ENCODE data around the gene PHF2.
A peak's percentile ranks its signal among the peaks of the same experiment; 100 is the strongest.

PHF2 gene

DNA sequence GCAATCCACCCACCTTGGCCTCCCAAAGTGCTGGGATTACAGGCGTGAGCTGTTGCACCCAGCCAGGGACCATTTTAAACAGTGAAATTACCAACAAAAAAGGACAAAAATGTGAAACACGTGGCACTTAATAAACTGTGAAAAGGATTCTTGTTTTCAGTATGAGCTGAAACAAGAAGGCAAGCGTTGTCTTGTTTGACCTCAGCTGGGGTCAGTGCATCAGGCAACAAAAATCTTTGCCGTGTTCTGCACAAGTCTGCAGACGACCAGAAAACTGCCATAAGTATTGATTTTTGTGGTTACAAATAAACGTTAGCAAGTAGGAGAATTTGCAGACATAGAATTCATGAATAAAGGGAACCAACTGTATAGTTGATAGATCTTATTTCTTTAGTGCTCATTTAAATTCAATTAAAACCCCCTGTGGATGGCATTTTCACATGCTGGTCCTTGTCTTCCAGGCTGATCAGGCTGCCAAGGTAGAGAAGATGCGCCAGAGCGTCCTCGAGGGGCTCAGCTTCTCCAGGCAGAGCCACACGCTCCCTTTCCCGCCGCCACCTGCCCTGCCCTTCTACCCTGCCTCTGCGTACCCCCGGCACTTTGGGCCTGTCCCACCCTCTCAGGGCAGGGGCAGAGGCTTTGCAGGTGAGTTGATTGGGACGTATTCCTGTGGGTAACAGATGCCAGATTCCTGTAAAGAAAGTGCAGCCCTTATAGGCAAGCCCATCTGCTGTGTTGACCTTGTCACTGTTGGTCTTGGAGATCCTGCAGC lies 18.8 kb upstream of the PHF2 start:
- TF ChIP-seq, protein P1, sequence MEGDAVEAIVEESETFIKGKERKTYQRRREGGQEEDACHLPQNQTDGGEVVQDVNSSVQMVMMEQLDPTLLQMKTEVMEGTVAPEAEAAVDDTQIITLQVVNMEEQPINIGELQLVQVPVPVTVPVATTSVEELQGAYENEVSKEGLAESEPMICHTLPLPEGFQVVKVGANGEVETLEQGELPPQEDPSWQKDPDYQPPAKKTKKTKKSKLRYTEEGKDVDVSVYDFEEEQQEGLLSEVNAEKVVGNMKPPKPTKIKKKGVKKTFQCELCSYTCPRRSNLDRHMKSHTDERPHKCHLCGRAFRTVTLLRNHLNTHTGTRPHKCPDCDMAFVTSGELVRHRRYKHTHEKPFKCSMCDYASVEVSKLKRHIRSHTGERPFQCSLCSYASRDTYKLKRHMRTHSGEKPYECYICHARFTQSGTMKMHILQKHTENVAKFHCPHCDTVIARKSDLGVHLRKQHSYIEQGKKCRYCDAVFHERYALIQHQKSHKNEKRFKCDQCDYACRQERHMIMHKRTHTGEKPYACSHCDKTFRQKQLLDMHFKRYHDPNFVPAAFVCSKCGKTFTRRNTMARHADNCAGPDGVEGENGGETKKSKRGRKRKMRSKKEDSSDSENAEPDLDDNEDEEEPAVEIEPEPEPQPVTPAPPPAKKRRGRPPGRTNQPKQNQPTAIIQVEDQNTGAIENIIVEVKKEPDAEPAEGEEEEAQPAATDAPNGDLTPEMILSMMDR (conservative IDR thresholded peaks at IDR 0.05; ENCODE audit: low read length) = no peak
- no peak for DNase-seq (ENCODE audit: low read depth)

DNA sequence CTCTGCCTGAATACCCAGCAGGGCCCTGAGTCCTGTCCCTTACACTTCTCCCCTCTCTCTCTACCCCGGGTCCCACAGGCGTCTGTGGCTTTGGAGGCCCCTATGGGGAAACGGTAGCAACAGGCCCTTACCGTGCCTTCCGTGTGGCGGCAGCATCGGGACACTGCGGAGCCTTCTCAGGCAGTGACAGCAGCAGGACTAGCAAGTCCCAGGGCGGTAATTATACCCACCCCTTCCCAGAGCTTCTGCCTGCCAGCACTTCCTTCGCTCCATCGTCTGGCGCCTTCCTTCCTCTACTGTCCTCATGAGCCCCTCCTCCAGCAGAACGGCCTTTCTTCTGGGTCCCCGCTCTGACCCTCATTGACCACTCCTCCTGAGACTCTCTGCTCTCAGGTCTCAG lies 17.9 kb upstream of the PHF2 start:
- no peak overlapping the region for H3K4me3 ChIP-seq (ENCODE audit: low read length)
- DNase-seq (ENCODE audit: low read depth) = no peak
- TF ChIP-seq, protein P1 (conservative IDR thresholded peaks at IDR 0.05; ENCODE audit: low read length) = no peak

More for the DNA sequence above, 18.8 kb upstream of the PHF2 start:
- H3K4me3 ChIP-seq (ENCODE audit: low read length) = no peak overlapping the region

DNA sequence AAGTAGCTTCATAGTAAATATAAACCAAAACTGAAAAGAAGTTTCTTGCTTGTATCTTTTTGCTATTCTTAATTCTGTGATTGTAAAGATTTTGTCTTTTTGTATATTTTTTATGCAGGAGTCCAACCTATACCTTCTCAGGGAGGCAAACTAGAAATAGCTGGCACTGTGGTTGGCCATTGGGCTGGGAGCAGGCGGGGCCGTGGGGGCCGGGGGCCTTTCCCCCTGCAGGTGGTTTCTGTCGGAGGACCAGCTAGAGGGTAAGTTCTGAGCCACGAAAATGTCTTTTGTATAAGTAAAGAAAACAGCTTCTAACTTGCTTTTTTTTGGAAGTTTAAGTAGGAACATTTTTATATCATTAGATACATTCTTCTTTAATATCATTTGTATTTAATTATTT lies 15.4 kb upstream of the PHF2 start:
- no peak overlapping the region for H3K4me3 ChIP-seq (ENCODE audit: low read length)
- DNase-seq (ENCODE audit: low read depth) = no peak
- TF ChIP-seq, protein P1 (conservative IDR thresholded peaks at IDR 0.05; ENCODE audit: low read length) = no peak

DNA sequence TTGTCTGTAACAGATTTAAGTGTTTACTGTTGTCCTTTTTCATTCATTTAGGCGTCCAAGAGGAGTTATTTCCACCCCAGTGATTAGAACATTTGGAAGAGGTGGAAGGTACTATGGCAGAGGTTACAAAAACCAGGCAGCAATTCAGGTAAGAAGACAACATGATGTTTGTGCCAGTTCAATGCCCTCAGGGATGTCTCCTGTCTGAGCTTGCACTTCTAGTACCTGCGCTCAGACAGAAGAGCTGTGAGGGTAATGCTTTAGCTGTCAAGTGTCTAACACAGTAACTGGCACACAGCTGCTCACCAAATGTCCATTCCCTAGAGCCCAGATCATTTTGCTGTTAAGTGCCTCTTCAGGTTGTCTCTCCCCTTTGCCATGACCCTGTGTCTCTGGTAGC lies 14.2 kb upstream of the PHF2 start:
- H3K4me3 ChIP-seq (ENCODE audit: low read length) = no peak overlapping the region
- TF ChIP-seq, protein P1 (conservative IDR thresholded peaks at IDR 0.05; ENCODE audit: low read length) = no peak
- DNase-seq (ENCODE audit: low read depth) = no peak

DNA sequence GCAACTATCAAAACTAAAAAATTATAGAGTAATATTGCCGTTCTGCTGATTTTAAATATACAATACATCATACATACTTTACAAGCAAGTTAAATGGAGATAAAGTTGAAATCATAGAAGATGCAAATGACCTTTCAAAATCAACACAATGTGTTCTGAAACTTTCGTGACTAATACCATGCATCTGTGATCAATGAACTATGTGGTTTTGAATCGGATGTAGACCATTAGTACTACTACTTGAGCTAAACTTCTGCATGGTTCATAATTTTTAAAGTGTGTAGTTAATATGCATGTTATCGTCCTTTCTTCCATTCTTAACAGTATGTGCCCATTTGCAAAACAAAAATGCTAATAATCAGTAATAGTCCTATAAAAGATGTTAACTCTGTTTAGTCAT lies 11.3 kb upstream of the PHF2 start:
- no peak overlapping the region for H3K4me3 ChIP-seq (ENCODE audit: low read length)
- TF ChIP-seq, protein P1 (conservative IDR thresholded peaks at IDR 0.05; ENCODE audit: low read length) = no peak
- DNase-seq (ENCODE audit: low read depth) = no peak

DNA sequence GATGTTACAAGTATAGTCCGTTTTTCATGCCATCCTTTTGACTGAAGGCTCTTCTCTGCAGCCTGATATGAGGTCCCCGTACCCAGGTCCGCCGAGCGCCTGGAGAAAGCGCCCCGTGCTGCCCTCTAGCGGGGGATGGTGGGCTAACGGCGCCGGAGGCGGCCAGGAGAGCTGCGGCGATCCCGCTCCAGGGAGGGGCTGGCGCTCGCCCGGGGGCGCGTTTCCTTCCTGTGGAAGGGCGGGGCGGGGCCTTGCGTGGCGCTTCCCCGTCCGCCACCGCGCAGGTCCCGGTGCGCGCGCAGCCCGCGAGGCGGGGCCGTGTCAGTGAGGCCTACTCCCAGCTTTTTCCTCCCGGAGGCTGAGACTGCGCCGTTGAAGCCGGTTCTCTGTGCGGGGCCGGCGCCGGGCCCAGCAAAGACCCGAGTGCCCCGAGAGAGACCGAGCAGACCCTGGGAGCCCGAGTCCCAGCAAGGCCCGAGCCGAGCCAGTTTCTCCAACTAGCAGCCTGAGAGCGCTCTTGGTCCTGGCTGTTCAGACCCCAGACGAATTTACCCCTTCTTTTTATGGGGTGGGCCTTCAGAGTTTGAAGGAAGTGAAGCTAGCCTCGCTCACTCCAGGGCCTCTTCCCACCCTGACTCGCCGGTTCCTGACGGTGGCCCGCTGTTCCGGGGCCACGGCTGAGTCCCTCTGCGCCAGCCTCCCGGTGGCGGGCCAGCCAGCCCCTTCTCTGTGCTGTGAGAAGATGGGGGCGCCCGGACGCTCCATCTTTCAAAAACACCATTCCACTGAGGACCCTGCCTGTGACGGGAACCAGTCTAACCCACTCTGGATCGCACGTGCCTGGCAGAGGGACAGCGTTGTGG lies 9.7 kb upstream of the PHF2 start:
- peak; percentile 96 for DNase-seq (ENCODE audit: low read depth)
- TF ChIP-seq, protein P1 (conservative IDR thresholded peaks at IDR 0.05; ENCODE audit: low read length) = peak; percentile 83
- H3K4me3 ChIP-seq (ENCODE audit: low read length) = peak overlapping the region; percentile 76
